CD4-positive, alpha-beta T cell treated with Interleukin-17A for 1 hour (primary cell): ENCODE data around the gene NCAPG2.

Experiments
- DNase-seq: peaks from one replicate; pipeline ENCODE4 v3.0.0-alpha.2; 2020

Gene NCAPG2

DNA sequence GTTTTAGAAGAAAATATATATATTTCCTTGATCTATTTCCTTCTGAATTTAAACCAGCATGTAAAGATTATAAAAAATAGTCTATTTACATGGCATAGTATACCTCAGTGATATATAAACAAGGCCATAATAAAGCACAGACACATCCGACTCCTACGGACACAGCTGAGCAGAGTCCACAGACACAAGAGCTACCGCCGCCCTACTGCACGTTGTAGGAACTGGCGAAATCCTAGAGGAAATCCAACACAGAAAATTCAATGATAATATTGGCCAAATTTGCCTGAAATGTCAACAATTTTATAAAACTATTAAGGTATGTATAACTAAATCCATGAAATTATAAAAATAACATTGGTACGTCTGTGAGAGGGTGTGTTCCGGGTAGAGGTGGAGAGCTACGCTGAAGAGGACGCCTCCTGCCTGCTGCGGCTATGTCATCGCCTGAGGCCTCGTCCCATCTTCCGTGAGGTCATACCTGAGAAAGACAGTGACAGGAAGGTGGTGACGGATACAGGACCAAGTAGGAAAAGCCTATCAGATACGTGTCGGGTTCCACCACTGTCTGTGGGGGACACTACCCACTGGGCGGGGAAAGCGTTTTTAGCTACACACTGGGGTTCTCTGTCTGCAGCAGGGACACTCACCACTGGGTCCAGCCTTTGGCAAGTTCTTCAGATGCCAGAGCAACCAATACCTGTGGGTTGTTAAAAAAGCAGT lies 29.3 kb upstream of the NCAPG2 start:
- DNase-seq: no peak

DNA sequence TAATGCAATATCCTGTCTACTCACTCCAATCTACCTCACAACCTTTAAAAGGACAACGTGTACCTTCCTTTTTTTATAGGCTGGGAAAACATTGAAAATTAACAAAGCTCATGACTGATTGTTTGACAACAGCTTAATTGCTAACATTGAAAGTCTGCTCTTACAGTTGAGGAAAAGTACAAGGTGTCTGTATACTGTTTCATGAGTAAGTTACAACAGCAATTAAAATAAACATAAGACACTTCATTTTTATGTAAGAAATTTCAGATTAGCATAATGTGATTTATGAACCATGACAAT lies 28.6 kb upstream of the NCAPG2 start:
- no peak for DNase-seq

DNA sequence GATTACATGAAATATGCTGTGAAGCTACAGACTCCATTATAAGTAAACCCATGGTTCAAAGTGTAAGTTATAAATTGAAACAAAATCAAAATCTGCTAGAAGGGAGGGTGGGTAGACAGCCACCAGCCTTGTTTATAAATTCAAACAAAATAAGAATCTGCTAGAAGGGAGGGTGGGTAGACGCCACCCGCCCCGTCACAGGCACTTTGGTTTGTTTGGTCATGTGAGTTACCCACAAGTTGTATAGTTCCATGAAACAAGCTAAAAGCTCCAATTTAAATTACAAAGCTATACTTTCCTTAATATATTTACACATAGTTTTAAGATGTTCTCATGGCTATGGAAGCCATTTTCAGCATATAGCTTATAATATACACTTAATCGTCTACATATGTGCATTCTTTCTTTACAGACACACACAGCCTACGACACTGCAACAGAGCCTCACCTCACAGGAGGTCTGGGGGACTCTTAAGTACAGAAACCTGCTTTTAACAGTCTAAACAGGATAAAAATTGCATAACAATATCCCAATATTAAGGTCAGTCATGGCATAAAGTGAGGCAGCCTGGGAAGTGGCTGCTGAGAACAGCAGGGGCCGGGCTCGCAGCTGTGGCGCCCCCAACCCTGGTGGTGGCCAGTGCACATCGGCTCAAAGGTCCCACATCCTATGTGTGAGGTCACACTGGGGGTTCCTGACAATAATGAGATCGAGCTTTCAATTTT lies 28.1 kb upstream of the NCAPG2 start:
- no peak for DNase-seq

- no peak for DNase-seq
Observed at GRCh38 chr7:158731761-158732160, 27.2 kb upstream of the NCAPG2 start.

DNA sequence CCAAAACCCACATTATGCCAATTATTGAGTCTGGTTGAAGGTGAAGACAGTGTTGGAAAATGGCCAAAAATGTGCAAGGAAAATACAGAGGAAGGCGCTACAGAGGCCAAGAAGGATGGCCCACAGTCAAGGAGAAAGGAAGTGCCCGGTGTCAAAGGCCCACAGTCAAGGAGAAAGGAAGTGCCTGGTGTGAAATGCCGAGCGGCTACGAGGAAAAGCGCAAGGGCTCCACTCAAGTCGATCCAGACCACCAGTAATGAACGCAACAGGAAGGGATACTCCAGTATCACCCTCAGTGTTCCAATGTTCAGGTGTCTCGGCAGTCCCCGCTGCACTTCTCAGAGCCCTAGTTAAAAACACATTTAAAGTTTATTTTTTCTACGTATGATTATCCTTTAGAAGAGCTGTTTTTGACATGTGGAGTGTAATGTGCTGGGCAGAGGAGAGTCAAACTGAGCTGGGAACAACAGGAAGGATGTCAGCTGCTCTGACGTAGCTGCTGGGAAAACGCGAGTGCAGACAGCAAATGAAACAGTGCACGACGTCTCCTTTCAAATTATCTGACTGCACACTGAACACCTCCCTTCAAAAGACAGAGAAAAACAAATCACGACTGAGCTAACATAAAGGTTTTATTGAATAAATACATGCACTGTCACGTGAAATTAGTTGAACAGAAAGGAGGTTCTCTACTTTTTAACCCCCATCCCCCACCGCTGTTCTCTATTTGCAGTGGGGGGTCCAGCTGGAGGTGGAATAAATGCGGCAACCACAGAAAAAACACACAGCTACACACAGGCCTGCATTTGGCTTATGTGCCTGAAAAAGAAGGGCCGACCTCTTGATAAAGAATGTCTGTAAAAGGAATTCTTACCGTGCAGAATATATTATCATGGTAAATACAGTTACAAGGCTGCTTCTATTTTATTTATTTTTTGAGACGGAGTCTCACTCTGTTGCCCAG lies 26.1 kb upstream of the NCAPG2 start:
- no peak for DNase-seq

GRCh38 chr7:158729646-158730382 lies 25.2 kb upstream of the NCAPG2 start:
- DNase-seq: no peak

GRCh38 chr7:158728911-158729645 lies 24.5 kb upstream of the NCAPG2 start:
- DNase-seq: no peak

GRCh38 chr7:158727690-158728089 lies 23.1 kb upstream of the NCAPG2 start:
- DNase-seq: no peak

DNA sequence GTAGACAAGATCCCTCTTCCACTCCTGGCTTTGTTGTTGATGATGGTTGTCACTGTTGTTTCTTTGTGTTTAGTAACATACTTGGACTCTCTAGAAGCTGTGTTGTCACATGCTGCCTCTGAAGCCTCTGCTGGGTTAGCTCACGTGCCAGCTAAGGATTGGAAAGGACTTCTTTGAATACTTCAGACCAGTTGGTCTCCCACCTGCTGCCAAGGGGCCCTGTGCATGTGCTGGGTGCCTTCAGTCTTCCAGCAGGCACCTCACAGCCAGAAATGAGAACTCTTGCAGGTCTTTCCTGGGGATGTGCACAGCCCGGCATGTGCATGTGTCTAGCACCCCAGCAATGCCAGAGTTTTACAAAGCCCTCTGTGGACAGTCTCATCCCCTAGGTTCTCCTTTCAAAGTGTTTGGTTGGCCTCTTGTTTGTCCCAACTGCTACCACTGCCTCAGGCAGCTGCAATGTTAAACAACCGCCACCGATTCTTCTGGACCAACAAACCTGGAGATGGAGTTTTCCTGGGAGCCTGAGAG lies 21.7 kb upstream of the NCAPG2 start:
- DNase-seq: no peak

DNA sequence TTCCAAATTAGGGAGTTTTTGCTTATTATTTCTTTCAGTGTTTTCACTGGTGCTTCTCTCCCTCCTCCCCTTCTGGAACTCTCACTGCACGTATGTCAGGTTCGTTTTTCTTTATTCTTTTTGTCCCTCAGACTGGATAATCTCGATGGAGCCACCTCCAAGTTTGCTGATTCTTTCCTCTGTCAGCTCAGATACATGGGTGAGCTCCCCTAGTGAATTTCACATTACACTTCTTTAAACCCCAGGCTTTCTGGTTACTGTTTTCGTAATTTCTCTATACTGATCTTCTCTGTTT lies 20.8 kb upstream of the NCAPG2 start:
- DNase-seq: no peak

- DNase-seq: no peak
Observed at GRCh38 chr7:158724658-158725505, 20.3 kb upstream of the NCAPG2 start.

DNA sequence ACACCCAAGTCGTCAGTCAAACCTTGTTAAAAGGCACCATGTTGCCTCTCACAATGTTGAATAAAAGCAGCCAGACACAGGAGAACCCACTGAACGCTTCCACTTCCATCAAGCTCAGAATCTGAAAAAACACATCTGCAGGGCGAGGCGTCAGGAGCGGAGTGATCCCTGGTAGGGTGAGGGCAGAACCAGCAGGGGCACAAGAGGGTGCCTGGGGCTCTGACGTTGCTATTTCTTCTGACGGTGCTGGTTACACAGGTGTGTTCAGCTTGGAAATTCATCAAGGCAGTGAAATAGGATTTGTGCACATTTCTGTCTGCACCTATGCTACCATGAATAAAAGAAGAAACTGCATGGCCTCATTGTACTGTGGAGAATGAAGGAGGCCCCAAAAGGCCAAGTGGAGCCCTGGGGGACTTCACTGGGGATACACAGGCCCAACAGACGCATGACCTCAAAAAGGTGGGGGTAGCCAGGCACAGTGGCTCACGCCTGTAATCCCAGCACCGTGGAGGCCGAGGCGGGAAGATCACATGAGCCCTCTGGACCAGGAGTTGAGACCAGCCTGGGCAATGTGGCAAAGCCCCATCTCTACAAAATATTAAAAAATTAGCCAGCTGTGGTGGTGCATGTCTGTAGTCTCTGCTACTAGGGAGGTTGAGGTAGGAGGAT lies 19.2 kb upstream of the NCAPG2 start:
- DNase-seq: no peak

- no peak for DNase-seq
Observed at GRCh38 chr7:158723266-158723665, 18.7 kb upstream of the NCAPG2 start.

GRCh38 chr7:158722574-158723237 lies 18.1 kb upstream of the NCAPG2 start:
- no peak for DNase-seq

DNA sequence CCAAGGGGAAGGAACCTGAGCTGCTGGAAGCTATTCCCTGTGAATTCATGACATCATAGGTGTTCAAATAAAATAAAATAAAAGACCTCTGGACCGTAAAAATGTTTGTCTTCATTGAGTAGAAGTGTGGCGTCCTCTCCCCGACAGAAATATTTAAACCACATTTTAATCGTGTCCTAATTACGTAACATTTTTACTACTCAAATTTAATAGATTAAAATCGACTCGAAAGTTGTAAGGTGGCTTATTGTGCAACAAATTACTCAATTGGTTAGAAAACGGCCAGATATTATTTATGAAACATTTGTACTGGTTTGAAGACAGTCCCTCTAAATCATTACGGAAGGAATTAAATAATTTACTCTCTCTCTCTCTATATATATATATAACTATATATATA lies 15.5 kb upstream of the NCAPG2 start:
- no peak for DNase-seq

DNA sequence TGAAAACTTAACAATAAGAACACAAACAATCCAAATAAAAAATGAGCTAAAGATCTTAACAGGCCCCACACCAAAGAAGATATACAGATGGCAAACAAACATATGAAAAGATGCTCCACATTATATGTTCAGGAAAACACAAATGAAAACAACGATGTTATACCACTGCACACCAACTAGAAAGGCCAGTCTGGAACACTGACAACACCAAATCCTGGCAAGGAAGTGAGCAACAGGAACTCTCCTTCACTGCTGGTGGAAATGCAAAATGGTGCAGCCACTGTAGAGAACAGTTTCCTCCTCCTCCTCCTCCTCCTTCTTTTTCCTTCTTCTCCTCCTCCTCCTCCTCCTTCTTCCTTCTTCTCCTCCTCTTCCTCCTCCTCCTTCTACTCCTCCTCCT lies 12.2 kb upstream of the NCAPG2 start:
- DNase-seq: no peak

GRCh38 chr7:158710651-158711102 lies 6.1 kb upstream of the NCAPG2 start:
- peak; percentile 39 for DNase-seq

DNA sequence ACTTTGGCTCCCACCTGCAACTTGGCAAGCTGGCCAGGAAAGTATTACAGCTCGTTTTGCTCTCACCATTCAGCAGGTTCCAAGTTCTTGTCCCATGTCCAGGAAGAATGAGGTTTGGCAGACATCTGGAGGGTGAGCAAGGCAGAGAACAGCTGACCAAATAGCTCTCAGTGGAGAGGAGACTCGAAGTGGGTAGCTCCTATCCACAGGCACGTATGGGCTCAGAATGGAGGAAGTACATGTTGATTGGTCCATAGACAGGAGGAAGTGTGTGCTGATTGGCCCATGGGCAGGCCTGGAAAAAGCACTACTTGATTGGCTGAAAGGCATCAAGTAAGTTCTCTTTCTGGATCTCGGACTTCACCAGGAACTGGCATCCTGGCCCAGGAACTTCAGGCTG lies 3.0 kb upstream of the NCAPG2 start:
- no peak for DNase-seq

GRCh38 chr7:158706710-158707590 lies 2.3 kb upstream of the NCAPG2 start:
- DNase-seq: no peak
